Right lobe of liver (tissue), 6 donors: ENCODE data around the gene CHAF1A. TPM values are rescaled to one million over a fixed set of nuclear protein-coding genes. Genes with fewer than 3 reads are reported as not detected.

Experiments
- ATAC-seq, 4 donors: fragments of 200-7000 bp; cut with Tn5 transposase; one replicate each; pipeline ENCODE4 v1.9.1; 2020; ENCODE audit warnings: mild to moderate bottlenecking in 4 of 4, moderate library complexity in 4 of 4
- DNase-seq, 3 donors: peaks; one replicate each; pipeline ENCODE4 v3.0.0-alpha.2; 2020
- H3K27ac ChIP-seq, 3 donors: fragments of 200-600 bp; one replicate each; pipeline ENCODE4 v1.8.0; 2022
- H3K27me3 ChIP-seq, 2 donors: fragments of 200-600 bp; one replicate each; pipeline ENCODE4 v1.8.0; 2022
- H3K36me3 ChIP-seq, 4 donors: fragments of 200-600 bp; sonication (generic) in 1 of 4; one replicate each; pipeline versions ENCODE4 v1.5.1 to v1.8.0; 2017 to 2022; ENCODE audit warnings: control low read depth in 1 of 4
- H3K4me1 ChIP-seq, 4 donors: fragments of 200-600 bp; sonication (generic) in 1 of 4; one replicate each; pipeline versions ENCODE4 v1.5.1 to v1.8.0; 2017 to 2022; ENCODE audit warnings: control low read depth in 1 of 4
- H3K4me3 ChIP-seq, 3 donors: fragments of 200-600 bp; one replicate each; pipeline ENCODE4 v1.8.0; 2022
- H3K9me3 ChIP-seq, 4 donors: fragments of 200-600 bp; sonication (generic) in 1 of 4; one replicate each; pipeline versions ENCODE4 v1.5.1 to v1.8.0; 2017 to 2022; ENCODE audit warnings: control low read depth in 1 of 4
- CTCF ChIP-seq, 4 donors: fragments of 200-600 bp in 3 of 4; fragments of 450-650 bp in 1 of 4; IDR thresholded peaks; one replicate each; pipeline versions ENCODE4 v1.5.1 to v1.8.0; 2016 to 2022; ENCODE audit warnings: antibody characterized with exemption in 4 of 4, mild to moderate bottlenecking in 2 of 4
- POLR2A ChIP-seq: fragments of 450-650 bp; IDR thresholded peaks from one replicate; pipeline ENCODE4 v1.6.1; 2017; ENCODE audit warnings: antibody characterized with exemption, mild to moderate bottlenecking
- WGBS: methylation state at CpG from one replicate; pipeline ENCODE4 v1.1.6; 2018; ENCODE audit warnings: low coverage, low lambda C conversion rate; ENCODE audit not compliant: insufficient coverage; ENCODE audit errors: missing lambda C conversion rate; 5-methylcytosine and 5-hydroxymethylcytosine counted together
- intact Hi-C, 2 donors: fragments of 100-400 bp; cut with DNase I; formaldehyde crosslinking; loops; one replicate each; pipeline versions ENCODE4 v1.11.2 to v1.14.1; 2022
- long read RNA-seq: library from polyadenylated mRNA; unstranded; transcript quantifications from one replicate; pipeline ENCODE4 v2.0.0, GENCODE V29; 2019
- total RNA-seq, 6 experiments: library from RNA; depleted of rRNA in 2 of 6; stranded (reverse); fragments of >200 nt in 2 of 6; fragmentation: NEBNext Ultra II Directional in 3 of 6; extraction: Animal tissue kit (Norgen Biotek cat#: 25700) in 3 of 6; gene quantifications; one replicate each; pipeline versions ENCODE4 v1.1.0 to v1.2.4, GENCODE V29; 2016 to 2023
- donor health status: DM: no; HTN: yes; CAD: no.
- donor health status: DM: no; HTN: no; CAD: no.
- donor health status: DM: no; HTN: no; CAD: no.
- donor health status: DM: no; HTN: yes; CAD: no.
- donor health status: DM: no; HTN: yes; CAD: no.

Gene CHAF1A
- total RNA-seq = 1 to 10 TPM; 3.1 to 9.2 (median 3.5) TPM
- long read RNA-seq = 0 reads

- WGBS = under 1% methylated on average over 13 of the region's 84 CpGs
- peak; percentile 87 to 95 (median 90) for ATAC-seq
- no peaks in the 10 kb centered on the region for H3K9me3 ChIP-seq
- H3K4me3 ChIP-seq = peak within 1 kb of the TSS; percentile 75 to 84 (median 80)
- H3K4me1 ChIP-seq = peaks cover 0 to 27% (median 8%) of the 10 kb centered on the region in 4 donors
- peak; percentile 37 for TF ChIP-seq POLR2A
- no peak for TF ChIP-seq CTCF (IDR thresholded peaks at IDR 0.05)
- peak; percentile 99 to 100 (median 100) for DNase-seq
- no peaks in the 10 kb centered on the region for H3K27me3 ChIP-seq
- H3K36me3 ChIP-seq = no peaks in the 10 kb centered on the region
- H3K27ac ChIP-seq = peak within 1 kb of the TSS; percentile 82 to 88 (median 85)
- intact Hi-C loops = loop anchor here in 1 of 2 donors (10.0 kb wide), 1 partner anchor 52 kb away; the partner anchor contains the start of gene UBXN6
Measured at GRCh38 chr19:4402171-4403004, at the start of gene CHAF1A. TSS of gene CHAF1A (plus strand) at chr19:4402640. CDS start at chr19:4402763, 123 bp downstream.

- peak in 2 of 3 donors; percentile 51 to 65 for DNase-seq
- H3K9me3 ChIP-seq = no peaks in the 10 kb centered on the region
- WGBS = 17% methylated on average over 6 of the region's 9 CpGs
- no peaks in the 10 kb centered on the region for H3K4me1 ChIP-seq
- TF ChIP-seq POLR2A (no peak), CTCF (IDR thresholded peaks at IDR 0.05) (peak; percentile 78 to 83 (median 81))
- no peaks in the 10 kb centered on the region for H3K27me3 ChIP-seq
- no peak overlapping the region for H3K27ac ChIP-seq
- intact Hi-C loops = no loop called here
- ATAC-seq = peak; percentile 63 to 73 (median 67)
- H3K4me3 ChIP-seq = no peak overlapping the region
- peaks cover 0 to 5% (median 0%) of the 10 kb centered on the region in 4 donors for H3K36me3 ChIP-seq
Measured at GRCh38 chr19:4352701-4353121, 49.7 kb upstream of the CHAF1A start.

GRCh38 chr19:4354282-4354681 lies 48.2 kb upstream of the CHAF1A start:
- Histone ChIP-seq H3K36me3 (peaks cover 0 to 5% (median 0%) of the 10 kb centered on the region in 4 donors), H3K4me3 (no peak overlapping the region), H3K4me1 (no peaks in the 10 kb centered on the region), H3K27ac (no peak overlapping the region), H3K27me3 (no peaks in the 10 kb centered on the region), H3K9me3 (no peaks in the 10 kb centered on the region)
- TF ChIP-seq POLR2A = no peak
- TF ChIP-seq CTCF (IDR thresholded peaks at IDR 0.05) = no peak
- DNase-seq (no peak), ATAC-seq (no peak)
- 60% methylated on average over 1 of the region's 12 CpGs for WGBS
- intact Hi-C loops = no loop called here

GRCh38 chr19:4354897-4355296 lies 47.5 kb upstream of the CHAF1A start:
- peaks cover 0 to 9% (median 0%) of the 10 kb centered on the region in 4 donors for H3K36me3 ChIP-seq
- H3K27ac ChIP-seq = no peak overlapping the region
- H3K27me3 ChIP-seq = no peaks in the 10 kb centered on the region
- ATAC-seq = peak in 2 of 4 donors; percentile 5 to 6
- TF ChIP-seq CTCF (IDR thresholded peaks at IDR 0.05) = no peak
- no peak for TF ChIP-seq POLR2A
- no peaks in the 10 kb centered on the region for H3K9me3 ChIP-seq
- intact Hi-C loops = no loop called here
- no peak overlapping the region for H3K4me3 ChIP-seq
- DNase-seq = peak in 1 of 3 donors; percentile 53
- 46% methylated on average over 5 of the region's 17 CpGs for WGBS
- H3K4me1 ChIP-seq = no peaks in the 10 kb centered on the region
